ENCODE results near the gene PUM1. TPM values are rescaled to one million over a fixed set of nuclear protein-coding genes. Genes with fewer than 3 reads are reported as not detected.

The PUM1 gene
- total RNA-seq, 1 donor from 2014 or later = 185 TPM

DNA sequence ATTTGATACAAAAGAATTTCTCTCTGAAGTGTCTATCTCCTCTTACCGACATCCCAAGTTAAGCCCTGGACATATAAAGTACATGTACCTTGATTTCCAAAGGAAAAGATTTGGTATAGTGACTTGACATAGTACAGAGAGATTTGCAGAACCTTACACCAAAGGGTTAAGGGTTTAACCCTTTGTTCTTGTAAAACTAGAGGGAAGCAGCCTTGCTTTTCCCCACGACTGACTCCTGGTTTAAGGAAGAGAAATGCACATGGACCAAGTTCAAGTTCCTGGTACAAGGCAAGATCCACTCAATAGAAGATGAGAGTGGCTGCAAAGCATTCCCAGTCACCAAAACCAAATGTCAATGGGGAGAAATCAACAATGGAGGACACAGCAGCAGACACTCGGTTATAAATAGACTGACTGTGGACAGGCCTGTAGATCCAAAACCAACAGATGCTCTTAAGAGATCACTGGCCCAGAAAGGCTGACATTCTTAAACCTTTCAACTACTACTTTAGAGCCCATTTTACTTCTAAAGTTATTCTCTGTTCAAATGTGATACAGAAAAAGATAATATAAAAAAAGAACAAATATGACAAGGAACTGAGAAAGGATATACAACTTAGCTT, 69.4 kb downstream of the PUM1 start:
- Mint-ChIP-seq H3K27me3 (no peaks in the 10 kb centered on the region), H3K36me3 (peaks cover 52% of the 10 kb centered on the region), H3K4me3 (no peak overlapping the region), H3K9me3 (no peaks in the 10 kb centered on the region), H3K27ac (no peak overlapping the region), H3K4me1 (ENCODE audit: unreplicated experiment) (peaks cover 17% of the 10 kb centered on the region)
- TF ChIP-seq, protein P1, sequence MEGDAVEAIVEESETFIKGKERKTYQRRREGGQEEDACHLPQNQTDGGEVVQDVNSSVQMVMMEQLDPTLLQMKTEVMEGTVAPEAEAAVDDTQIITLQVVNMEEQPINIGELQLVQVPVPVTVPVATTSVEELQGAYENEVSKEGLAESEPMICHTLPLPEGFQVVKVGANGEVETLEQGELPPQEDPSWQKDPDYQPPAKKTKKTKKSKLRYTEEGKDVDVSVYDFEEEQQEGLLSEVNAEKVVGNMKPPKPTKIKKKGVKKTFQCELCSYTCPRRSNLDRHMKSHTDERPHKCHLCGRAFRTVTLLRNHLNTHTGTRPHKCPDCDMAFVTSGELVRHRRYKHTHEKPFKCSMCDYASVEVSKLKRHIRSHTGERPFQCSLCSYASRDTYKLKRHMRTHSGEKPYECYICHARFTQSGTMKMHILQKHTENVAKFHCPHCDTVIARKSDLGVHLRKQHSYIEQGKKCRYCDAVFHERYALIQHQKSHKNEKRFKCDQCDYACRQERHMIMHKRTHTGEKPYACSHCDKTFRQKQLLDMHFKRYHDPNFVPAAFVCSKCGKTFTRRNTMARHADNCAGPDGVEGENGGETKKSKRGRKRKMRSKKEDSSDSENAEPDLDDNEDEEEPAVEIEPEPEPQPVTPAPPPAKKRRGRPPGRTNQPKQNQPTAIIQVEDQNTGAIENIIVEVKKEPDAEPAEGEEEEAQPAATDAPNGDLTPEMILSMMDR (conservative IDR thresholded peaks at IDR 0.05) = no peak
- DNase-seq (ENCODE audit: extremely low spot score, unreplicated experiment) = no peak

DNA sequence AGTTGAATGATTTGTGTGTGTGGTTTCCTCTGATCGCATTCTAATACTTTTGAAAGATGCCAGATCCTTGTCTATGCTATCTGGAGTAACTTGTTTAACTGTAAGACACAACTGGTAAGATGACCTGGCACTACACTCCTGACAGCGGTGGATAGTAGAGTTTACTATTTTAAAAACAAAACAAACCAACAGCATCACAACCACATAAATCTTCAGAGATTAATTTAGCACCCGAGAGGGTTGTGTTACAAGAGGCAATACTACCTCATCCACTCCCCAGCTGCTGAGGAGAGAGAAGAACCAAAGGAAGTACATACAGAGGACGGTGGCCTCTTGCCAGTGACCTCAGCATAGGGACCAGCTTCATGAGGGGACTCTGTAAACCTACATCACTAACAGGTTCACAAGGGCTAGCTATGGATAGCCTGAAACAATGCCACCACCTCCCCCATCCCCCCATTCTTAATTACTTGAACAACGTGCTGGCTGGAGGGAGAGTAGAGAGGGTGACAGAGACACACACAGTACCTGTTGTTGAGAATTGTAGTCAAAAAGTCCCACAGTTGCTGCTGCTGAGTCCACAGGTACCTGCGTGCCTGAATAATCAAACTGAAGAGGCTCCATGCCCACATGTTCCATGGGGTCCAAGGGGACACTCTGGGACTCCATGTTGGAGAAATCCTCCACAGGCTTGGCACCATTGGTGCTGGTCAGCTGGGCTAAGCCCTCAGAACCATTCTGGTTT, 73.5 kb downstream of the PUM1 start:
- H3K4me3 Mint-ChIP-seq = peak overlapping the region; percentile 20
- peak overlapping the region; percentile 90 for H3K27ac Mint-ChIP-seq

DNA sequence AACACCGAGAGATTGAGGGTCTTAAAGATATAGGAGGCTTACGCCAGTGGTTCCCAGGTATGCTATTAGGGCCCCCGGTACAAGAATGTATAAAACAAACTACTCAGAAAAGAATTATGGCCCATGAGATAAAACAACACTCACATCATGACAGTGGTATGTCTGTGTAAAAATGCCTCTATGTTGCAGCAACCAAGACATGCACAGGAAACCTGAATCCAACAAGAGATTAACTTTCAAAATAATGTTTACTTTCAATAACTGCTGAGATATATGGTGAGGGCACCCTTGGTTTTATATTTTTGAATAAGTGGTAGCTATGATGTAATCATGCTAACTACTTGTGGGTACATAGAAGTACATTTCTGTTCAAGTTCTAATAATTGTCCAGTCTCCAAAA, 74.9 kb downstream of the PUM1 start:
- H3K9me3 Mint-ChIP-seq = no peaks in the 10 kb centered on the region
- peak overlapping the region; percentile 30 for H3K4me3 Mint-ChIP-seq
- DNase-seq (ENCODE audit: extremely low spot score, unreplicated experiment) = no peak
- H3K4me1 Mint-ChIP-seq (ENCODE audit: unreplicated experiment) = peaks cover 41% of the 10 kb centered on the region
- TF ChIP-seq, protein P1 (conservative IDR thresholded peaks at IDR 0.05) = no peak
- H3K27me3 Mint-ChIP-seq = no peaks in the 10 kb centered on the region
- H3K36me3 Mint-ChIP-seq = peaks cover 51% of the 10 kb centered on the region
- H3K27ac Mint-ChIP-seq = peak overlapping the region; percentile 90

More for the DNA sequence above, 73.5 kb downstream of the PUM1 start:
- TF ChIP-seq, protein P1 (conservative IDR thresholded peaks at IDR 0.05) = no peak
- DNase-seq (ENCODE audit: extremely low spot score, unreplicated experiment) = no peak
- Mint-ChIP-seq H3K36me3 (peaks cover 62% of the 10 kb centered on the region), H3K9me3 (no peaks in the 10 kb centered on the region), H3K4me1 (ENCODE audit: unreplicated experiment) (peaks cover 46% of the 10 kb centered on the region), H3K27me3 (no peaks in the 10 kb centered on the region)

DNA sequence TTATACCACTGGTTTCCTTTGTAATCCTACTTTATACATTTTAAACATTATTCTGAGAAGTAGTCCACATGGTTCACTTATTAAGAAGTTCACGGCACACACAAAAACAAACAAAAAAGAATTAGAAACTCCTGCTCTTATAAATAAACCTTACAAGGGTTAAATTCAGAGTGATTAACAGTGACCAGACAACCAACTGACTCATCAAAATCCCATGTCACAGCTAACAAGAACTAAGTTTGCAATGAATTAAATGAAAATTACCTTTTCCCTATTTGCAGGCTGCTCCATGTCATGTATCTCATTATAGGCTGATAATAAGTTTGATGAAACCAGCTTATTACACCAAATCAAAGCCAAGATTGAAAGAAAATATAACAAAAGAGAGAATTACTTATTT, 77.5 kb downstream of the PUM1 start:
- peaks cover 51% of the 10 kb centered on the region for H3K4me1 Mint-ChIP-seq (ENCODE audit: unreplicated experiment)
- peaks cover 46% of the 10 kb centered on the region for H3K36me3 Mint-ChIP-seq
- TF ChIP-seq, protein P1 (conservative IDR thresholded peaks at IDR 0.05) = no peak
- peak overlapping the region; percentile 71 for H3K27ac Mint-ChIP-seq
- H3K4me3 Mint-ChIP-seq = no peak overlapping the region
- DNase-seq (ENCODE audit: extremely low spot score, unreplicated experiment) = no peak
- H3K27me3 Mint-ChIP-seq = no peaks in the 10 kb centered on the region
- H3K9me3 Mint-ChIP-seq = no peaks in the 10 kb centered on the region

DNA sequence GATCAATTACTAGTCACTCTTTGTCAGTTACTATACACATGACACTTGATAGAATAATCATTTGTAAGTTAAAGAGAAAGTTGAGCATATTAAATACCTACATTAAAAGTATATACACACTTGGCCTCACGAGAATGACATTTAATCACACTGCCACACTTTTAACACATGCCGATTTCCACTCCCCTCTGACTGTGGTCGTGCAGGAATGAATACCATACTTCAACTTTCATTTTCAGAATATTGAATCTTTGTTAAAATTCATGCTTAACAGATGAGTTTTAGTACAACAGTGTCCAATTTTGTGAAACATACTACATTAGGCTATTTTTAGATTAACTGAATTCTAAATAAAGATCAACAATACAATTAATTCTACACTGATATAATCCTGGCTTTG, 78.8 kb downstream of the PUM1 start:
- H3K27me3 Mint-ChIP-seq = no peaks in the 10 kb centered on the region
- peaks cover 45% of the 10 kb centered on the region for H3K36me3 Mint-ChIP-seq
- no peak overlapping the region for H3K4me3 Mint-ChIP-seq
- H3K27ac Mint-ChIP-seq = peak overlapping the region; percentile 32
- TF ChIP-seq, protein P1 (conservative IDR thresholded peaks at IDR 0.05) = no peak
- peaks cover 52% of the 10 kb centered on the region for H3K4me1 Mint-ChIP-seq (ENCODE audit: unreplicated experiment)
- no peaks in the 10 kb centered on the region for H3K9me3 Mint-ChIP-seq
- DNase-seq (ENCODE audit: extremely low spot score, unreplicated experiment) = no peak
